ENCODE measurements around the gene NRXN3.

Gene NRXN3

DNA sequence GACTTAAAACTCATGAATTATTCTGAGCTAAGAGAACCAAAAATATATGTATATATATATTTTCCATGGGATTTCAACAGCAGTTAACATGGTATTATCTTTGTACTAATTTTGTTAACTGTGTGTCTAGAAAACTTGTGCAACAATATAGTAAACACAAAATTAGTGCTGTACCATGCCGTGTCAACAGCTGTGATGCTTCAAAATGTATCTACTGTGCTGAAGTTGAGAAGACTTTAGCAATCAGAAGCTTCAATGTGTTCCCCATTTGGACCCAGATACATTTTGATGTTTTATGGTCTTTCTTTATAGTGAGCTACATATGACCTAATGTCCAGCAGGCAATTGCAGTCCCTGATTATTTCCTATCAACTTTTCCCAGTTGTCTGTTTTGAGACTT lies 1635.5 kb downstream of the NRXN3 start:
- TF ChIP-seq, protein P1, sequence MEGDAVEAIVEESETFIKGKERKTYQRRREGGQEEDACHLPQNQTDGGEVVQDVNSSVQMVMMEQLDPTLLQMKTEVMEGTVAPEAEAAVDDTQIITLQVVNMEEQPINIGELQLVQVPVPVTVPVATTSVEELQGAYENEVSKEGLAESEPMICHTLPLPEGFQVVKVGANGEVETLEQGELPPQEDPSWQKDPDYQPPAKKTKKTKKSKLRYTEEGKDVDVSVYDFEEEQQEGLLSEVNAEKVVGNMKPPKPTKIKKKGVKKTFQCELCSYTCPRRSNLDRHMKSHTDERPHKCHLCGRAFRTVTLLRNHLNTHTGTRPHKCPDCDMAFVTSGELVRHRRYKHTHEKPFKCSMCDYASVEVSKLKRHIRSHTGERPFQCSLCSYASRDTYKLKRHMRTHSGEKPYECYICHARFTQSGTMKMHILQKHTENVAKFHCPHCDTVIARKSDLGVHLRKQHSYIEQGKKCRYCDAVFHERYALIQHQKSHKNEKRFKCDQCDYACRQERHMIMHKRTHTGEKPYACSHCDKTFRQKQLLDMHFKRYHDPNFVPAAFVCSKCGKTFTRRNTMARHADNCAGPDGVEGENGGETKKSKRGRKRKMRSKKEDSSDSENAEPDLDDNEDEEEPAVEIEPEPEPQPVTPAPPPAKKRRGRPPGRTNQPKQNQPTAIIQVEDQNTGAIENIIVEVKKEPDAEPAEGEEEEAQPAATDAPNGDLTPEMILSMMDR (IDR thresholded peaks at IDR 0.05; ENCODE audit: borderline replicate concordance, control extremely low read depth, extremely low read depth, insufficient read depth, missing control alignments) = no peak
- in situ Hi-C loops (cut with MboI; ENCODE audit: low sequenced_read_pairs, unreplicated experiment) = no loop called here

DNA sequence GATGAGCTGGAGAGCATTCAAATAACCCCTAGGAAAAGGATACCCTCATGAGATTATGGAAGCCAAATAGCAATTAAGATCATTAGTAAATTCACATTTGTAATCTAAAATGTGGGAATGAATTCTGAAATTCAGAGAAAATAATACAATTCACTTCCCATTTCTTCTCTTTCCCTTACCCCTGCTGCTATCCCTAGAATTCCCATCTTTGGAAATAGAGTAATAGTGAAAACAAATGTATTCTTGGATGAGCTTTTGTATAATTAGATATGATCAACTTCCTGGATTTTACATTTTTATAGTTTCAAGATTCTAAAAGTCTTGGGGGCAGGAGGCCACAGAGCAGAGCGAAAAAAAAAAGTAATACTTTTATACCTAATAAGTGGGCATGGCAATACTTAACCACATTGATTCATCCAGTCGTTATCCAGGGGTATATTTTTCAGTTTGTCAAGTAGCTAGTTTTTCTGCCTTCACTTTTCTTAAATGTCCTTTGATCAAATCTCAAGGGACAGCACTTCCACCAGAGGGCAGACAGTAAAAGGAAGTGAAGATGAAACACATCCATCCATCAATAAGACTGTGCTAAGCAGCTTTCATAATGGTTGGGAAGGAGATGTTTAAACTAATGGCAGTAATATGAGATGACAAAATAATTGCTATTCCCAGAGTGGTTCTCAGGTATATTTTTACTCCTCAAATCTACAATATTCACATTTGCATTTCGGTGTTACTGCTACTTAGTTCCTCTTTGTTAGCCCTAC lies 1639.9 kb downstream of the NRXN3 start:
- in situ Hi-C loops (cut with MboI; ENCODE audit: low sequenced_read_pairs, unreplicated experiment) = no loop called here
- DNase-seq (ENCODE audit: low spot score) = no peak
- TF ChIP-seq, protein P1 (IDR thresholded peaks at IDR 0.05; ENCODE audit: borderline replicate concordance, control extremely low read depth, extremely low read depth, insufficient read depth, missing control alignments) = no peak

More for the DNA sequence above, 1635.5 kb downstream of the NRXN3 start:
- no peak for DNase-seq (ENCODE audit: low spot score)

DNA sequence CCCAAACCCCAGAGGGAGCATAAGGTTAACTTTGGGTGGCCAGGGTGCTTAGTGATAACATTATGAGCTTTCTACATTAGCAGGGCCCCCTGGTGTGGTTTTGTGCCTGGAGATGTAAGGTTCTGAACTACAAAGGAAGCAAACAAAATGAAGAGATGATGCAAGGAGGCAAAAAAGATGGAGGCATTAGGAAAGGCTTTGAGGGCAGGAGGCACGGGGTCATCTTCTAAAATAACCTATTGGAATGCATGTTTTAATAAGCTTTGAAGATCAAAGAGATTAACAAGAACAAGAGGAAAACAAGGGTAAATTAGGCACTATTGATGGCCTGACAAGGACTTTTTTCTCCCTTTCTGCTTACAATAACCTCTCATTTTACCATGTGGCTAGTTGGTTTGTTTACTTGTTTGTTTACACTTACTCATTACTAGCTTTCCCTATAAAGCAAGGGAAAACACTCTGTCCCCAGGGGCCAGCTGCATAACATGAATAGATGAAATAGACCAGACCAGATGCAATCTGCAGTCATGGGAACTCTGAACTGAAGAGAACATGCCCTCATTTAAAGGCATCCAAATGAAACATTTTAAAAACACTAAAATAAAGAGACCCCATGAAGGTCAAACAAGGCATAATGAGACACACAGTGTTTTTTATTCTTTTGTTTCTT lies 1650.8 kb downstream of the NRXN3 start:
- no peak for DNase-seq (ENCODE audit: low spot score)
- in situ Hi-C loops (cut with MboI; ENCODE audit: low sequenced_read_pairs, unreplicated experiment) = no loop called here
- TF ChIP-seq, protein P1 (IDR thresholded peaks at IDR 0.05; ENCODE audit: borderline replicate concordance, control extremely low read depth, extremely low read depth, insufficient read depth, missing control alignments) = no peak

DNA sequence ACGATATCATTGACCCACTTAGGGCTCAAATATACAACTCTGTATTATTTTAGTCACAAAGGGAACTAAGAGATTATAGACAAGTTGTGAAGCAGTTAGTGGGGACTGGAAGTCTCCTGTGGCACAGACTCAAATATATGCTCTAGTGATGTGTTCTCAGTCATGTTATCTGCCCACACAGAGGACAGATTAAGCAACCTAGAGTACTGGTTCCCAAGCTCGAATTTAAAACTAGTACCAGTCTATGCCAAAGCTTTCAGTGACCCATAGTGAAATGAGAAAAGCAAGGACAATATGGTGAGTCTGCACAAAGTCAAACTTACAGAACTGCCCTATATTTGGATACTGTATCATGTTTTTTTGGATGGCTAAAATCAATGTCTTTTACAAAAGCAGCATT lies 1651.9 kb downstream of the NRXN3 start:
- TF ChIP-seq, protein P1 (IDR thresholded peaks at IDR 0.05; ENCODE audit: borderline replicate concordance, control extremely low read depth, extremely low read depth, insufficient read depth, missing control alignments) = no peak
- in situ Hi-C loops (cut with MboI; ENCODE audit: low sequenced_read_pairs, unreplicated experiment) = no loop called here
- DNase-seq (ENCODE audit: low spot score) = no peak

DNA sequence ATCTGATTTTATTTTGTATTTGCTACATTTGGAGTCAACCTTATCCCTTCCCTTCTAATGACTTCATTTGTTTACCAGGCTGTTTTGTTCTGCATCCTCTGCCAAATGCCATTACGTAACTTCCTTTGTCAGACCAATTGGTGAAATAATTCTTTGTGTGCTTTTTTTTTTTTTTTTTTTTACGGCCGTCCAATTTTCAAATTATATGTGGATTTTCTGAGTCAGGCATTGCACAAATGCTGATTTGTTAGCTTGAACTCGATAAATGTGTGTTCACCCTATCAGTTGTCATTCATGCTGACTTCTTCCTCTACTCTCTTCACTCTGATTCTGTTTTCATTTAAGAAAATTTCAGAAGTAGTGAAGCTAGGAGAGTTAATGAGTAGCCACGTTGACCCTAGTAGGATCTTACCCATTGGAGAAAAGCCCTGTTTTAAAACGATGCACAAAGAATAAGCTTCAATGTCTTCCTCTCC lies 1654.9 kb downstream of the NRXN3 start:
- TF ChIP-seq, protein P1 (IDR thresholded peaks at IDR 0.05; ENCODE audit: borderline replicate concordance, control extremely low read depth, extremely low read depth, insufficient read depth, missing control alignments) = no peak
- DNase-seq (ENCODE audit: low spot score) = no peak
- in situ Hi-C loops (cut with MboI; ENCODE audit: low sequenced_read_pairs, unreplicated experiment) = no loop called here

DNA sequence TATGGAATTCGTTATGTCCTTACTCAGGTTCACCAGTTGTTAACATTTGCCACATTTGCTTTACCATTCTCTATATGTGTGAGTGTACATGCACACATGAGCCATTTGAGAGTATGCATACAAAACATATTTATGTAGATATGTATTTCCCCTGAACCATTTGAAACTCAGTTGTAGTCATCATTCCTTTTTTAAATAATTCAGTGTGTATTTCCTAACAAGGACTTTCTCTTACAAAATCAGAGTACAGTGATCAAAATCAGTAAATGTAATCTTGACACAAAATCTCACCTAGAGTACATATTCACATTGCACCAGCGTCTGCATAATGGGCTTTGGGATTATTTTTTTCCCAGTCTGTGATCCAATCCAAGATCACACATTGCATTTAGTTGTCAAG lies 1656.2 kb downstream of the NRXN3 start:
- TF ChIP-seq, protein P1 (IDR thresholded peaks at IDR 0.05; ENCODE audit: borderline replicate concordance, control extremely low read depth, extremely low read depth, insufficient read depth, missing control alignments) = no peak
- in situ Hi-C loops (cut with MboI; ENCODE audit: low sequenced_read_pairs, unreplicated experiment) = no loop called here
- no peak for DNase-seq (ENCODE audit: low spot score)
